A673 (cell line): ENCODE measurements around the gene BLID. TPM values are rescaled to one million over a fixed set of nuclear protein-coding genes. Genes with fewer than 3 reads are reported as not detected.

ENCODE experiments used
- BruUV-seq: library from RNA; stranded (reverse); fragments of 400-500 nt; replicated peaks from 2 replicates; lab custom pipeline; 2021; lab: Mats Ljungman, UMichigan
- CTCF ChIA-PET: fragments of 300-600 bp; sonication (Branson Sonifier 250); formaldehyde crosslinking; loops from one replicate; lab custom pipeline; 2022; ENCODE audit warnings: antibody characterized with exemption; lab: Charles Lee
- POLR2A ChIA-PET: fragments of 300-600 bp; sonication (Branson Sonifier 250); formaldehyde crosslinking; loops from one replicate; lab custom pipeline; 2022; ENCODE audit warnings: antibody characterized with exemption; ENCODE audit not compliant: low non-redundant PET; lab: Charles Lee
- DNase-seq: peaks from one replicate; pipeline ENCODE4 v3.0.0-alpha.2; 2015; ENCODE audit warnings: low spot score
- H3K27ac ChIP-seq: fragments of 200-600 bp; sonication (generic); 2 replicates; pipeline ENCODE4 v1.5.1; 2016; ENCODE audit warnings: mixed run types, low read depth, mild to moderate bottlenecking, mixed read lengths, antibody characterized with exemption, low read length; ENCODE audit not compliant: poor library complexity, severe bottlenecking
- H3K27me3 ChIP-seq: fragments of 200-600 bp; sonication (generic); replicated peaks from 2 replicates; pipeline ENCODE4 v1.6.1; 2017; ENCODE audit warnings: mixed run types, low read depth, mild to moderate bottlenecking, mixed read lengths, antibody characterized with exemption, low read length; ENCODE audit not compliant: insufficient read depth, poor library complexity
- H3K36me3 ChIP-seq: fragments of 200-600 bp; sonication (generic); 2 replicates; pipeline ENCODE4 v1.6.1; 2016; ENCODE audit warnings: mixed run types, mild to moderate bottlenecking, mixed read lengths, antibody characterized with exemption, low read length; ENCODE audit not compliant: insufficient read depth, poor library complexity, severe bottlenecking
- H3K4me1 ChIP-seq: fragments of 200-600 bp; sonication (generic); 2 replicates; pipeline ENCODE4 v1.6.1; 2017; ENCODE audit warnings: mixed run types, mild to moderate bottlenecking, mixed read lengths, antibody characterized with exemption, low read length; ENCODE audit not compliant: insufficient read depth, poor library complexity, severe bottlenecking
- H3K4me3 ChIP-seq: fragments of 200-600 bp; sonication (generic); 2 replicates; pipeline ENCODE4 v1.5.1; 2016; ENCODE audit warnings: low read depth, mixed run types, mild to moderate bottlenecking, mixed read lengths, low read length; ENCODE audit not compliant: poor library complexity, severe bottlenecking
- H3K9me3 ChIP-seq: fragments of 200-600 bp; sonication (generic); 2 replicates; pipeline ENCODE4 v1.6.1; 2016; ENCODE audit warnings: mixed run types, low read depth, mild to moderate bottlenecking, mixed read lengths, antibody characterized with exemption, low read length; ENCODE audit not compliant: poor library complexity, severe bottlenecking
- EZH2 ChIP-seq: fragments of 200-600 bp; sonication (generic); IDR thresholded peaks from 2 replicates; pipeline ENCODE4 v1.6.1; 2017; ENCODE audit warnings: borderline replicate concordance, low read depth, mild to moderate bottlenecking, mixed read lengths, antibody characterized with exemption, low read length; ENCODE audit not compliant: poor library complexity, severe bottlenecking
- intact Hi-C: fragments of 100-400 bp; cut with micrococcal nuclease; formaldehyde crosslinking; loops from one replicate; pipeline ENCODE4 v1.10.0; 2022; ENCODE audit not compliant: unreplicated experiment
- total RNA-seq: library from RNA; stranded (reverse); gene quantifications from 2 replicates; pipeline ENCODE4 v1.2.3, GENCODE V29; 2021
- TF ChIP-seq, protein P1 (sequence below): fragments of 300-800, 200-600 bp; sonication (generic); conservative IDR thresholded peaks from 2 replicates; pipeline ENCODE4 v1.5.1; 2017; ENCODE audit warnings: low read depth, mild to moderate bottlenecking, antibody characterized with exemption, low read length, moderate library complexity, mixed read lengths

Gene BLID
- total RNA-seq, 1 experiment from 2014 or later = 0.82 TPM

DNA sequence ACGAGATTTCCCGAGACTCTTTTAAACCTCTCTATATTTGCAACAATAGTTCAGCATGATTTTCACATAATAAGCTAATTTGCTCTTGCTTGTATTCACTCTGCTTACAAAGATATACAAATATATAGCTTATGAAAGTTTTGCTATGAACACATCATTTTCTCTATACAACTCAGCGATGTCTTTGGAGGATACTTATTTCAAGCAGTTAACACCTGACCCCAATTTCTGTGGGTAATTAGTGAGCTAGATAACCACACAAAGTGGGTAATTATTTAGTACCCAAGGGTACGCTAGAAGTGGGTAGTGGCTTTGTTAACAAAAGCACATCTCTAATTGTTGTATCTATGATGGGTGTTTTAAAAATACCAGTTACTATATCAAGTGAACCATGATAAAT lies 12.3 kb downstream of the BLID start:
- TF ChIP-seq EZH2 = no peak
- TF ChIP-seq, protein P1, sequence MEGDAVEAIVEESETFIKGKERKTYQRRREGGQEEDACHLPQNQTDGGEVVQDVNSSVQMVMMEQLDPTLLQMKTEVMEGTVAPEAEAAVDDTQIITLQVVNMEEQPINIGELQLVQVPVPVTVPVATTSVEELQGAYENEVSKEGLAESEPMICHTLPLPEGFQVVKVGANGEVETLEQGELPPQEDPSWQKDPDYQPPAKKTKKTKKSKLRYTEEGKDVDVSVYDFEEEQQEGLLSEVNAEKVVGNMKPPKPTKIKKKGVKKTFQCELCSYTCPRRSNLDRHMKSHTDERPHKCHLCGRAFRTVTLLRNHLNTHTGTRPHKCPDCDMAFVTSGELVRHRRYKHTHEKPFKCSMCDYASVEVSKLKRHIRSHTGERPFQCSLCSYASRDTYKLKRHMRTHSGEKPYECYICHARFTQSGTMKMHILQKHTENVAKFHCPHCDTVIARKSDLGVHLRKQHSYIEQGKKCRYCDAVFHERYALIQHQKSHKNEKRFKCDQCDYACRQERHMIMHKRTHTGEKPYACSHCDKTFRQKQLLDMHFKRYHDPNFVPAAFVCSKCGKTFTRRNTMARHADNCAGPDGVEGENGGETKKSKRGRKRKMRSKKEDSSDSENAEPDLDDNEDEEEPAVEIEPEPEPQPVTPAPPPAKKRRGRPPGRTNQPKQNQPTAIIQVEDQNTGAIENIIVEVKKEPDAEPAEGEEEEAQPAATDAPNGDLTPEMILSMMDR = no peak
- Histone ChIP-seq H3K4me3 (no peak overlapping the region), H3K36me3 (no peaks in the 10 kb centered on the region), H3K9me3 (no peaks in the 10 kb centered on the region), H3K4me1 (peaks cover 43% of the 10 kb centered on the region), H3K27me3 (no peaks in the 10 kb centered on the region), H3K27ac (no peak overlapping the region)
- no TSS peak for BruUV-seq
- CTCF ChIA-PET = interaction anchor here (1.4 kb wide), 1 partner anchor 98 kb away, joined by 7 read pairs; no protein-coding TSS in a partner anchor
- no peak for DNase-seq
- POLR2A ChIA-PET = interaction anchor here (0.7 kb wide), 1 partner anchor 645 kb away, joined by 6 read pairs; no protein-coding TSS in a partner anchor
- intact Hi-C loops = loop anchor here (5.0 kb wide), 2 partner anchors 176 to 321 kb away; no protein-coding TSS in a partner anchor

DNA sequence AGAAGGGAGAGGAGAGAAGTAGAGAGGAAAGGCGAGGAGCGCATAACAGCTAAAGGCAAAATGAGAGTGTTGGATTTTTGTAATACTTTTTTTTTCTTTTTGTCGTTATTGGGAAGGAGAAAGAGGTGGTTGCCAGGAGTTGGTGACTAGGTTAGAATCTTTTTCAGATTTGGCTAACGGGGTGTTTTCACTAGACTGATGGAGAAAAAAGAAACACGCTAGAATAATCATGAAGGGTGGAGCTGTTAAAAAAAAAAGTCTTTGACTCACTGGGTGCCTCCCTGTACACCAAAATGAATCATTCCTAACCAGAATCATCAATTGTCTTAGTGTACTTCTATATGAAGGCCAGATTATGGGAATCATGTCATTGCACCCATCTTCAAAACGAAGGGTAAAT lies 12.7 kb downstream of the BLID start:
- Histone ChIP-seq H3K4me3 (no peak overlapping the region), H3K27ac (no peak overlapping the region), H3K4me1 (peaks cover 43% of the 10 kb centered on the region), H3K27me3 (no peaks in the 10 kb centered on the region), H3K36me3 (no peaks in the 10 kb centered on the region), H3K9me3 (no peaks in the 10 kb centered on the region)
- no peak for TF ChIP-seq EZH2
- TF ChIP-seq, protein P1 = no peak
- no TSS peak for BruUV-seq
- intact Hi-C loops = loop anchor here (5.0 kb wide), 2 partner anchors 176 to 321 kb away; no protein-coding TSS in a partner anchor
- CTCF ChIA-PET = interaction anchor here (1.4 to 3.7 kb wide), 2 partner anchors 99 to 448 kb away, joined by 7 to 23 read pairs; no protein-coding TSS in a partner anchor
- DNase-seq = no peak
- POLR2A ChIA-PET = interaction anchor here (0.7 kb wide), 1 partner anchor 646 kb away, joined by 6 read pairs; no protein-coding TSS in a partner anchor

DNA sequence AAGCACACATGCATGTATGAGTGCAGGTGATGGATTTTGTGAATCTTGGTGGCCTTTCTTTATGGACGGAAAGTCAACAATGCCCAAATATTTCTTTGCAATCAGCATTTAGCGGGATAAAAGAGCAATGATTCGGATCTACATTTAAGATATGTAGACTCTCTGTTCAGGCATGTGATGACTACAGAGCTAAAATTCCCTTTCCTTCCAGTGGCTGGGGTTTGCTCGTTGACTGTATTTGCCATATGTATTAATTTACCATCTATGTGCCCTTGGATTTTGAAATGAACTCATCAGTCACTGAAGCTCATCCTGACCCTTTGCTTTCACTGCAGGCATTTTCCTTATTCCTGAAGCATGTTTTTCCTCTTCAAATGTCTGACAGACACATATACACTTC lies 13.6 kb downstream of the BLID start:
- intact Hi-C loops = loop anchor here (1.0 to 5.0 kb wide), 3 partner anchors 175 to 447 kb away; no protein-coding TSS in a partner anchor
- Histone ChIP-seq H3K27me3 (no peaks in the 10 kb centered on the region), H3K27ac (peak overlapping the region; percentile 78), H3K9me3 (no peaks in the 10 kb centered on the region), H3K4me3 (no peak overlapping the region), H3K36me3 (no peaks in the 10 kb centered on the region), H3K4me1 (peaks cover 43% of the 10 kb centered on the region)
- BruUV-seq = no TSS peak
- CTCF ChIA-PET = interaction anchor here (1.4 to 3.7 kb wide), 3 partner anchors 100 to 447 kb away, joined by 6 to 23 read pairs (median 7); no protein-coding TSS in a partner anchor
- TF ChIP-seq EZH2 = no peak
- TF ChIP-seq, protein P1 = no peak
- POLR2A ChIA-PET = no interaction called here
- DNase-seq = no peak
